HL-60/S4 (cell line): ENCODE measurements around the gene ATXN2.
"Not testable (repeated sequence)": the region's sequence is repeated elsewhere in the genome, so short reads cannot be mapped to it uniquely, and the experiment has no call there.

Source experiments
- in situ Hi-C: fragments of 300-500 bp; cut with MboI; formaldehyde crosslinking; loops from 2 replicates; pipeline ENCODE4 v1.14.3; 2022; ENCODE audit warnings: low sequenced_read_pairs

Gene ATXN2

DNA sequence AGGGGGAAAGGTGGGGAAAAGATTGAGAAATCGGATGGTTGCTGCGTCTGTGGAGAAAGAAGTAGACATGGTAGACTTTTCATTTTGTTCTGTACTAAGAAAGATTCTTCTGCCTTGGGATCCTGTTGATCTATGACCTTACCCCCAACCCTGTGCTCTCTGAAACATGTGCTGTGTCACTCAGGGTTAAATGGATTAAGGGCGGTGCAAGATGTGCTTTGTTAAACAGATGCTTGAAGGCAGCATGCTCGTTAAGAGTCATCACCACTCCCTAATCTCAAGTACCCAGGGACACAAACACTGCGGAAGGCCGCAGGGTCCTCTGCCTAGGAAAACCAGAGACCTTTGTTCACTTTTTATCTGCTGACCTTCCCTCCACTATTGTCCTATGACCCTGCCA is 91.4 kb downstream of the ATXN2 start:
- in situ Hi-C loops, result not testable (repeated sequence)

DNA sequence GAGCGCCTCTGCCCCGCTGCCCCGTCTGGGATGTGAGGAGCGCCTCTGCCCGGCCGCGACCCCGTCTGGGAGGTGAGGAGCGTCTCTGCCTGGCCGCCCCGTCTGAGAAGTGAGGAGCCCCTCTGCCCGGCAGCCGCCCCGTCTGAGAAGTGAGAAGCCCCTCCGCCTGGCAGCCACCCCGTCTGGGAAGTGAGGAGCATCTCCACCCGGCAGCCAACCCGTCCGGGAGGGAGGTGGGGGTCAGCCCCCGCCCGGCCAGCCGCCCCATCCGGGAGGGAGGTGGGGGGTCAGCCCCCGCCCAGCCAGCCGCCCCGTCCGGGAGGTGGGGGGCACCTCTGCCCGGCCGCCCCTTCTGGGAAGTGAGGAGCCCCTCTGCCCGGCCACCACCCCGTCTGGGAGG is 91.9 kb downstream of the ATXN2 start:
- in situ Hi-C loops, result not testable (repeated sequence)

DNA sequence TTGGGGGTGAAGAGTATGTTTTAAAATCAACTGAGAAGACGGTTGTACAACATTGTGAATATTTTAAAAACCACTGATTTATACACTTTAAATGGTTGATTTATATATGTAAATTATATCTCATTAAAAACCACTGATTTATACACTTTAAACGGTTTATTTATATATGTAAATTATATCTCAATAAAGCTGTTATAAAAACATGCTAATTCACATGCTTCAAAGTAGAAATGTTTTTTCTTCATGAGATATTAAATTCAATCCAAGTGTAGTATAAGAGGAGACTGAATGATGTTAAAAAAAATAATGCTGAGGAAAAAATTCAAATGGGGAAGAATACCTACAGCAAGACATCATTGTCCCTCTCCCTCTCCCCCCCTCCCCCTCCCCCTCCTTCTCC is 92.9 kb downstream of the ATXN2 start:
- in situ Hi-C loops, result no loop called here

DNA sequence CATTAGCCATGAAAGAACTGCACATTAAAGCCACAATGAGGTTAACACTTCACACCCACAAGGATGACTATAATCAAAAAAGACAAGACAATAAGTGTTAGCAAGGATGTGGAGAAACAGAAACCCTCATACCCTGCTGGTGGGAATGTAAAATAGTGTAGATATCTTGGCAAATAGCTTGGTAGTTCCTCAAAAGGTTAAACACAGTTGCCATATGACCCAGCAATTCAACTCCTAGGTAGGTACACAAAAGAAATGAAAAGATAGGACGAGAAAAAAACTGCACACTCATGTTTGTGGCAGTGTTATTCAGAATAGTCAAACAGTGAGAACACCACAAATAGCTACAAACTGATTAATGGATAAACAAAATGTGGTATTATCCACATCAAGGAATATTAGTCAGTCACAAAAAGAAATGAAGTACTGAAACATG is 93.5 kb downstream of the ATXN2 start:
- in situ Hi-C loops, result no loop called here

DNA sequence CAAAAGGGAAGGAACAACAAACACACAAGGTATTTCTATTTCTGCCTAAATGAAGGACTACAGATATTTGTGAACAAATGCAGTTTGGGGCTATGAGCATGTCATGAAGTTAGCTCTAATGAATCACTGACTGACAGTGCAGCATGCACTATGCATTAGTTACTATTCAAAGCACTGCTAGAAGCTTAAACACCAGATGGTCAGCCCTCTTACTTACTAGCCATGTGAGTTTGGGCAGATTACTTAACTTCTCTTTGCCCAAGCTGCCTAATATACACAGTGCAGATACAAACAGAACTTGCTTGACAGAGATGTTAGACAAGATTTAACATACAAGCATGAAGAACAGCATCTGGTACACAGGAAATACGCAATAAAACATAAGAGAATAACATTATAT is 96.0 kb downstream of the ATXN2 start:
- in situ Hi-C loops, result no loop called here

DNA sequence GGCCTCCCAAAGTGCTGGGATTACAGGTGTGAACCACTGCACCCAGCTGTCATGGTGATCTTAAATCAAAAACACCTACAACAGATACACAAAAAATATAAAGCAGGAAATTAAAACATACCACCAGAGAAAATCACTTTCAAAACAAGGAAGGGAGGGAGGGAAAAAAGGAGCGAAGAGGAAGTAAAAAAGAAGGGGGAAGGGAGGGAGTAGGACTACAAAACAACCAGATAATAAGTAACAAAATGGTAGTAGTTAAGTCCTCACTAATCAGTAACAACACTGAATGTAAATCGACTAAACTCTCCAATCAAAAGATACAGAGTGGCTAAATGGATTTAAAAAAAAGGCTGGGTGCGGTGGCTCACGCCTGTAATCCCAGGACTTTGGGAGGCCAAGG is 104.4 kb downstream of the ATXN2 start:
- in situ Hi-C loops, result no loop called here

DNA sequence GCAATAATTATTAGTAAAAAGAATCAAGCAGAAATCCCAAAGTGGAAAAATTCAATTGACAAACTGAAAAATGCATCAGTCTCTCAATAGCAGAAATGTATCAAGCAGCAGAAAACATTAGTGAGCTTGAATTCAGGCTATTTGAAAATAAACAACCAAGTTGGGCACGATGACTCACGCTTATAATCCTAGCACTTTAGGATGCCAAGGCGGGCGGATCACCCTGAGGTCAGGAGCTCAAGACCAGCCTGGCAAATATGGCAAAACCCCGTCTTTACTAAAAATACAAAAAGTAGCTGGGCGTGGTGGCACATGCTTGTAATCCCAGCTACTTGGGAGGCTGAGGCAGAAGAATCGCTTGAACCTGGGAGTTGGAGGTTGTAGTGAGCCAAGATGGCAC is 106.1 kb downstream of the ATXN2 start:
- in situ Hi-C loops, result not testable (repeated sequence)

DNA sequence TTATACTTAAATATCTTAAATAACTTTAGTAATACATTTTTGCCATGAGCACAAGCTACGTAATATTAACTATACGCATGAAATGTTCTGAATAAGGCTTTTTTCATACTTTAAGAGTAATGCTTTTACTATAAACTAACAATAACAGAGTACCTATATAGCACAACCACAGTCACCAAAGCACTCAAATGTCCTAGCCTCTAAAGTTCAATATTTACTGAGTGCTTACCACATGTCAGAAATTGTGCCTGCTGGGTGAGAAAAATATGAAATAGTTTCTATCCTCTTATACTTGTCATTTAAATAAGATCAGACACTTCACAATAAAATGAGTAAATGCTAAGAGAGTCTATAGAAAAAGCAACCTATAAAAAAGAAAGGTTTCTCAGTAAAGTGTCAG is 110.3 kb downstream of the ATXN2 start:
- in situ Hi-C loops, result no loop called here

DNA sequence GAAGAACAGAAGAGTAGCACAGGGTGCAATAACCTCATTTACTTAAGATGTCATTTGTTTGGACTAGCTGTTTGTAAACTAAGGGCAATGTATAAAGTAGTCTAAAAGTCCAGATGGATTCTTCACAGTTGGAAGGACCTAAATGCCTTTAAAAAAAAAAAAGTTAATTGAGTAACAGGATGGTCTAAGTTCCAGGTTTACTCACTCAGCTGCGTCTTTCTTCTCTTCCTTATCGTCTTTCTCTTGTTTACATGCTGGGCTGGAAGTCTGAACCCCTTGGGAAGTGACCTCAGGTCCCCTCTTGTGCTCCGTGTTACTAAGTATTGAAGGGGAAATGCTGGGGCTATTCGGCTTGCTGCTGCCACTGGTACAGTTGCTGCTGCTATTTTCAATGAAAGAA is 110.8 kb downstream of the ATXN2 start:
- in situ Hi-C loops, result no loop called here

DNA sequence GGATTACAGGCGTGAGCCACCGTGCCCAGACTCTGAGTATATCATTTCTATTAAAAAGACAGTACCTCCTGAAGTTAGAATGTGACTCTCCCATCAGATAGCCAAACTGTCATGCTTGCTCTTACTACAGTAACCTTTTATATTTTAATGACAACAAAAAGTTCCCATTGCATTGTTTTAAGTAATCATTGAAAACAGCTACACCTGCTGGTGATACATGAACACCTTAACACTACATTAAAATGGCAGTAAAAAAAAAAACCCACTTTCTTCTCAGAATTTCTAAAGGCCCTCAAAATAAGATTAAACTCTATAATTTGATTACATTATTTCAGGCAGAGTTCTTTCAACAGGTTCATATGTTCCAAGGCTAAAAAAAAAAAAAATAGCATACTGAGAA is 116.7 kb downstream of the ATXN2 start:
- in situ Hi-C loops, result no loop called here

DNA sequence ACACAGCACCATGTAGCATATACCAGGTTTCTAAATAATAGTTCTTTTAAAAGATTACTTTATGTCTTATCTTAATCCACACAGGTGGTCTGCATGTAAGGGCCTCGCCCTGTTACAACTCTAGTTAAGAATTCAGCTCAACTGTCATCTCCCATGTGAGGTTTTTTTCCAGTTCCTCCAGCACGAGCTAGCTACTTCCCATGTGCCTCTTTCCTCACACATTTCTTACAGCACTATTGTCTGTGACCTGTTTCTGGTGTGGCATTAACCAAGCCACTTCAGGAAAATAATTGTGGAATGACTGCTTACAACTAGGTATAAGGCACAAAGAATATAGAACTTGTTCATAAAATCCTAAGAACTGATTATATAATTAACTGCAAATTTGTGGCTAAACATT is 127.9 kb downstream of the ATXN2 start:
- in situ Hi-C loops, result no loop called here

DNA sequence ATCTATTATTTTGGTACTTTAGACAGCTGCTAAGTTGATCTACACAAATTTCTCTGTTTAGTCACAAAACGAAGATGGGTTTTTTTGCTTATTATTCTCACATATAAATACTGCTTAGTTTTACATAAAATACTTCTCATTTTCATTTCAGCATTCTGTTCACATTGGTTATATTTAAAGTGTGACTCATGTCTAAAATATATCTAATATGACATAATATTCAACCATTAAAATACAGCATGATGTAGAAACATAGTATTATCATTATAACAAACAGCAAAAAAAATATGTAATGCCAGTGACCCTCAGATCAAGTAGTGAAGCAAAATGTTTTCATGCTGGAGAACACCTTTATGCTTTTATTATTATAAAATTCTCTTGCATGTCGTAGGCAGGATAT is 129.7 kb downstream of the ATXN2 start:
- in situ Hi-C loops, result no loop called here

DNA sequence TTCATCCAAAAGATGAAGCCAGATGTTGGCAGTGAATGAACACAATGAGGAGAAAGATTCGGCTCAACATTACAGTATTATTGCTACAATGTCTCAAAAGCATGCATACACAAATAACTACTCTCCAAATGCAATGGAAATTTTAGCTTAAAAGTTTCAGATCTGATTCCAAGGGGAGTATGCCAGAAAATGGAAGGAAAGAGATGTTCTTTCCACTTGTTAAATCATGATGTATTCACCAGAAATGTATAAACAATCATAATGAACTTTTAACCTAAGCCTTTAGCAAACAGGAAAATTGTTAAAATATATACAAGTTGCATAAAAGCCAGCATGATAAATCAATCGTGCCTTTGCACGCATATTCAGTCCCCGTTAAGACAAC is 131.3 kb downstream of the ATXN2 start:
- in situ Hi-C loops, result no loop called here

DNA sequence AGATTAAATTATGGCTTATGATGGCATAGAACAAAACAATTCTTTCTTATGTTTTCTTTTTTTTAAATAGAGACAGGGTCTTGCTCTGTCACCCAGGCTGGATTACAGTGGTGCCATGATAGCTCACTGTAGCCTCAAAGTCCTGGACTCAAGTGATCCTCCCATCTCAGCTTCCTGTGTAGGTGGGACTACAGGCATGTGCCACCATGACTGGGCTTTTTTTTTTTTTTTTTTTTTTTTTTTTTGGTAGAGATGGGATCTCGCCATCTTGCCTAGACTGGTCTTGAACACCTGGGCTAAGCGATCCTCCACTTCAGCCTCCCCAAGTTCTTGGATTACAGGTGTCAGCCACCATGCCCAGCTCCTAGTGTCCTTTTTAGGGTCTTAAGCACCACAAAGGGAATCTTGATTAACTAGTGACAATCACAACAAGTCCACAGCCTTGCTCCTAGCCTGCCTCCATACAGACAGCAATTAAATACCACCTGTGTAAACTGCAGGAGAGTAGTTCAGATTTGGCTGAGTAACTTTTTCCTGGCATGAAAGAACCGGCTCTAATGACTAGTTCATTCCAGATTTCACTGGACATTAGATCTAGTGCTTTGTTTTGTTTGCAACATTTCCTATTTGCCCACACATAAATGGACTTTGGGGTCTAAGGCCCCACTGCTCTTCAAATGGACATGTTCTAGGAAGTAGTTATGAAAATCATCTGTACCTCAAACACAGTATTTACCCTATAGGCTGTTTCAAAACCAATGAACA is 131.8 kb downstream of the ATXN2 start:
- in situ Hi-C loops, result no loop called here

DNA sequence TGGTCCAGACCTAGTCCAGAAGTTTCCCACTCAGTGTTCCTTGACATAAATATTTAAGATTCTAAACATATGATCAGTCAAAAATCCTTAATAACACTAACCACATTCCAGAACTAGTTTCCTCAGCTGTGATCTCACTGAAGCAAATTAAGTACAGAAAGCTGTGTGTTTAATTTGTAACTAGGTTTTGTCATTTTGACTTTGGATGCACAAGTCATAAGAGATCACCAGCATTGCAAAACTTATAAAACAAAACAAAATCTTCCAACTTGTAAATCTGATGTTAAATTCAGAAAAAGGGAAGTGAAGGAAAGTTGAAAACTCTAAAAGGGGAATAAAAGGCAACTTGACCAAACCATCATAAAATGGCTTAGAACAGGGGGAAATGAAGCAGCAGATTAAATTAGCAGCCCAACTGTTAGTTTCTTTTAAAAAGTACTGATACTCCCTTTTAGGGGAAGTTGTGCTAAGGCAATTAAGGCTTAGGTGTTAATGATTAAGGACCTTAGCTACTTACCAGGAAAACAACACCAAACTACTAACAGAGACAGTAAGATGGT is 136.8 kb downstream of the ATXN2 start:
- in situ Hi-C loops, result no loop called here

DNA sequence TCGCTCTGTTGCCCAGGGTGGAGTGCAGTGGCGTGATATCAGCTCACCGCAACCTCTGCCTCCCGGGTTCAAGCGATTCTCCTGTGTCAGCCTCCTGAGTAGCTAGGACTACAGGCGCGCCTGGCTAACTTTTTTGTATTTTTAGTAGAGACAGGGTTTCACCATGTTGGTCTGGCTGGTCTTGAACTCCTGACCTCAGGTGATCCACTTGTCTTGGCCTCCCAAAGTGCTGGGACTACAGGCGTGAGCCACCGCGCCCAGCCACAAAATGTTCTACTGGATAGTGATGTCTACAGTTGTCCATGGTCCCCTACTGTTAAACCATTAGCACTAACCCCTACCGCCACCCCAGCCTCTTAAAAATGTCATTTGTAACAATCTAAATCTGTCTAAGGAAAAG is 139.0 kb downstream of the ATXN2 start:
- in situ Hi-C loops, result not testable (repeated sequence)

DNA sequence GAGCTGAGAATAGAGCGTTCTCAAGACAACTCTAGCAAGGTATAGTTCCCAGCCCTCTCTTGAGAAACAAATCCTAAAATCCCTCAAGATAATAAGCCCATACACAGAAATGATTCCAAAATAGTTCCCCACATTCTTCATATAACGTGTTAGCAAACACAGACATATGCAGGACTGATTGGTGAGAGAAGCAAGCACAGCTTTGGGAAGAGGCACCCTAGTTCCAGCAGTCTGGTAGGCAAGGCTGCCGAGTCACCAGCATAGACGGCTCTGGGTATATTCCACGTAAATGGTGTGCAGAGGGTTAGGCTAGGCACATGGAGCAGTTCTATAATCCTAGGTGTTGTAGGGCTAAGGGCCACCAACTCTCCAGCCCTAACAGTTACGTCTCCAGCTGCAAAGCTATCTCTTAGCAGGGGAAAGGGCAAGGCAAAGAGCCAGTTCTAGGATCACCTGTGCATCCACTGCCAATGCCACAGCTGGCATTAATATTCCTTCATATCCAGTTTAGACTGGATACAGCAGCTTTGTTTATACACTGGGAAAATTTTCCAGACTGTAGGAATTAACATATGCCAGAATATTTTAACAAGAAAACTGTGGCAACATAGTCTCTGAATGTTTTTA is 140.5 kb downstream of the ATXN2 start:
- in situ Hi-C loops, result no loop called here

DNA sequence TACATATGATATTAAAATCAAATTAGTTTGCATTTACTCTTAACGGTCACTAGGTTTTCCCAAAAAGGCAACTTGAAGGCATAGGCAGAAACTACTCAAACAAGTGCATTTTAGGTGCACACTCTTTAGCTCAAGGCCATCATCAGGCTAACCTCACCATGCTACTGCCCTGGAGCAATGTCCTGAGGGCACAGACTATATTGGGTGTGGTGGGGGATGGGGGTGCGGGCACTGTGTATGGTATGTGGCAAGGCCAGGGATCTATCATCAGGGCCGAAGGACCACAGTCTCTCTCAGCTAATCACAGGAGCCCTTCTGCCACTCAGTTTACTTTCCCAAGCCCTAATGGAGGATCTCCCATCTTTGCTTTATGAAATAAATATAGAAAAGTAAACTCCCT is 141.5 kb downstream of the ATXN2 start:
- in situ Hi-C loops, result no loop called here

DNA sequence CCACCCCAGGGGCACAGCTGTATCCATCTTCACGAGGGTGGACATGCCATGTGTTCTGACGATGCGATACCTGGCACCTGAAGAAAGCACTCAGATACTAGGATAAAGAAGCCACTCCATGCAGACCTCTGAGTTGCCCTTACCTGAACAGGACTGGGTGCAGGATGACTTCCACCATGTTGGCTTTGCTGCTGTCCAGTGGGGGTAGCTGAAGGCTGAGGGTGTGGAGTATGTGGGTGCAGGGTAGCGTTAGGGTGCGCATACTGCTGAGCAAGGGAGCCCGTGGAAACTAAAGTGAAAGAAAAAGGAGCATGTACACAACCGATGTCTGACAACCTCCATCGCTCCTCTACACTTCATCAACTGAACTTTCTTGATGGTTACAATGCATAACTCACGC is 142.0 kb downstream of the ATXN2 start:
- in situ Hi-C loops, result no loop called here

DNA sequence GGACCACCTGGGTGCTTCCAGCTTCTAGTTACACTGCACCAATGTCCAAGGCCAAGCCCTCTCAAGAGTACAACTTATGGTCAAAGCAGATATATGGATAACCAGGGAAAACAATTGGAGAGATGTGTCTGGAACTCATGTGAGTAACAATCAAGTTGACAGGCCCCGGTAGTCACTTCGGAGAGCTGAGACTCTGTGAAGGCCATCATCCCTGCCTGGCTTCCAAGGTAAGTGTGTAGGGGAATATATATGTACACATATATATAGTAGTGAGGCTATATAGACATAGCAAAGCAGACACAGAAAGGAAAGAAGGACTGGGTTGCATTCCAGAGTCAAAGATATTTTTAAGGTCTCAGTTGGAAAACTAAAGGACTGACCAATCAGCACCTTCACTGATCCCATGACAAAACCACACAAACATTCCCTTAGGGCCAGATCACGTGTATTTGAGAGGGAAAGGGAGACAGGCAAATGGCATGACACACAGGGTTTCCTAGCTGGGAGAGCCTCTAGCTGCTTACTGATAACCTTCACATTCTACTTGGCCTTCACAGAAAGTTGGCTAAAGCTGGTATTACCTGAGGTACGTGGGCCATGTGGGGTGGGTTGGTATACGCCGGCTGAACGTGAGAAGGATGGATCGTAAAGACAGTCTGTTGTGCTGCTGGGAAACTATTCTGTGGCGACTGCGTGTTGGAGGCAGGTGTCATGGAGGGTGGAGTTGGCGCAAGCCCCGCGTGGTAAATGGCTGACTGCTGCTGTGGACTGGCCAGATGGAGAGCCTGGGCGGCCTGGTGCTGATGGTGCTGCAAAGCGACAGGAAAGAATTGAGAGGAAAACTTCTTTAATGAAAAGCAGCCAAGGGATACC is 143.4 kb downstream of the ATXN2 start:
- in situ Hi-C loops, result no loop called here

DNA sequence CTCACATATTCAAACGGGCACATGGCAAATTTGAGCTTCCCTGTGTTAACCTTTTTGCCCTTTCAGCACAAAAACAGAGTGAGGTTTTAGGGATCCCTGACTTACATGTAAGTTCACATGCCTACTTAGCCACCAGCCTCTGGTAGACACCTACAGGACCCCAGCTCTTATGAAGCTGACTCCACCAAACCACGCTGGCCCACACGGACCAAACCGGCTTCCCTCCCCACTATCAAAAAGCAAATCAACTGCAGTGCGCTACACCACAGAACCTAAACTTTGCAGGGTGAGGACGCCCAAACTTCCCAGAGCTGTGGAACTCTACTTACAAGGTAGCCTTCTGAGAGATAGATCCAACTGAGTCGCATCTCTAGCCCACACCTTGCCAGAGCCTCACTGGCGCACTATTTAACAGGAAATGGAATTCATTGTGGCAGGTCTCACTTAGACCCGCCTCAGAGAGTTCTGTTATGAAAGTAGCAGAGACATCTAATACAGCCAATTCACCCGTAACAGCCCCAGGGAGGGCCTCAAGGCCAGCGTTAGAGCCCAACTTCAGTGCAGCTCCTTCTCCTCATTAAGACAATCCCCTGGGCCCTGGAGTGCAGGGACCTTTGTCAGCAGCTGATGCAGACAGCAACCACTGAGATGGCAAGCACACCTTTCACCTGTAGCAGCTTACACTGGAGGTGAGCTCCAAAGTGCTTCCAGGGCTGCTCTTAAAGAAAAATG is 144.2 kb downstream of the ATXN2 start:
- in situ Hi-C loops, result no loop called here
